Measurements from ENCODE around the gene GUCY1B1.

GRCh38 chr4:155853189-155853588 lies 94.4 kb downstream of the GUCY1B1 start:
- TF ChIP-seq CTCF (conservative IDR thresholded peaks at IDR 0.05): no peak
- TF ChIP-seq EZH2 (IDR thresholded peaks at IDR 0.05; ENCODE audit: low read depth): no peak

All from PC-9 (cell line).